Activated naive CD8-positive, alpha-beta T cell treated with anti-CD3 and anti-CD28 coated beads, Interleukin-2, amount 50 U/mL, for 24 hours (primary cell): ENCODE results near the gene MYORG.
A peak's percentile ranks its signal among the peaks of the same experiment; 100 is the strongest.
"Not testable (repeated sequence)": the region's sequence is repeated elsewhere in the genome, so short reads cannot be mapped to it uniquely, and the experiment has no call there.

ENCODE experiments used
- ATAC-seq: fragments of 150-1000 bp; cut with Tn5 transposase; one replicate; pipeline ENCODE4 v1.10.0; 2021
- DNase-seq: peaks from one replicate; pipeline ENCODE4 v3.0.0; 2021
- H3K27ac Mint-ChIP-seq: one replicate; pipeline ENCODE4 v1.8.0; 2021; ENCODE audit warnings: mild to moderate bottlenecking, mixed read lengths
- H3K27me3 Mint-ChIP-seq: one replicate; pipeline ENCODE4 v1.8.0; 2021; ENCODE audit warnings: mixed read lengths
- H3K36me3 Mint-ChIP-seq: one replicate; pipeline ENCODE4 v1.8.0; 2021; ENCODE audit warnings: low read depth, mixed read lengths
- H3K4me1 Mint-ChIP-seq: one replicate; pipeline ENCODE4 v1.8.0; 2021; ENCODE audit warnings: mixed read lengths
- H3K4me3 Mint-ChIP-seq: one replicate; pipeline ENCODE4 v1.8.0; 2021; ENCODE audit warnings: mild to moderate bottlenecking, moderate library complexity, mixed read lengths
- H3K9me3 Mint-ChIP-seq: one replicate; pipeline ENCODE4 v1.8.0; 2021; ENCODE audit warnings: mixed read lengths

Gene MYORG

DNA sequence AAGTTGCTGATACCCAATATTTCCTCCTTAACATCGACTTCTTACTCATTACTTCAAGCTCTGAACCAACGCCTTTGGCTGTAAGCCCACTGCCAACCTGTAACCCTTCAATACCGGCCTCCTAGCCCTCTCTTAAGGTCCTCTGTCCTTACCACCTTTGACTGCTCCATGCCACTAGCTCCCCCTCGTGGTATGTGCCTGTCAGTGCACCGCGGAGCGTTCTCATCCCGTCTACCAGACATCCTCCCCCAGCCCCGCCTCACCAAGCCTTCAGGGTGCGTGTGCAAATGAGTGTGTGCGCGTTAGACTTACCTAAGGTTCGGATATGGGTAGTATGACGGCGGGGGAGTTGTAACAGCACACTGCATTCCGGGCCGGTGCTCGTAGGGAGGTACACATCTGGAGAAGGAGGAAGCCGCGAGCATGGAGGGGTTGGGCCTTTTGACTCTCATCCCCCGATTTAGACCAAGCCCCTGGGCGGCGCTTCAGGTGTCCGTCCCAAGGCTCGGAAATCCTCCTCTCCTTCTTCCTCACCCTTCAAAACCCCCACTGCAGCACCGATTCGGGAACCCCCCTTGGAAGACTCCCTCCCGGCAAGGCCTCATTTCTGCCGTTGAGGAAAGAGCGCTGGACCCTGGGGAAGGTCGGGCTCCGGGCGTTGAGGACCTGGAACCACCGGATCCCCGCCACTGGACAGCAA lies 2.8 kb upstream of the MYORG start:
- no peak overlapping the region for H3K27ac Mint-ChIP-seq
- H3K4me1 Mint-ChIP-seq: peaks cover 38% of the 10 kb centered on the region
- no peaks in the 10 kb centered on the region for H3K9me3 Mint-ChIP-seq
- DNase-seq: peak; percentile 91
- peak; percentile 43 for ATAC-seq
- peak overlapping the region; percentile 80 for H3K4me3 Mint-ChIP-seq
- peaks cover 3% of the 10 kb centered on the region for H3K27me3 Mint-ChIP-seq
- H3K36me3 Mint-ChIP-seq: no peaks in the 10 kb centered on the region

GRCh38 chr9:34378376-34379060 lies 1.8 kb upstream of the MYORG start:
- peaks cover 1% of the 10 kb centered on the region for H3K27me3 Mint-ChIP-seq
- ATAC-seq (no peak), DNase-seq (no peak)
- peaks cover 38% of the 10 kb centered on the region for H3K4me1 Mint-ChIP-seq
- no peak overlapping the region for H3K27ac Mint-ChIP-seq
- no peaks in the 10 kb centered on the region for H3K9me3 Mint-ChIP-seq
- H3K36me3 Mint-ChIP-seq: no peaks in the 10 kb centered on the region
- H3K4me3 Mint-ChIP-seq: no peak overlapping the region

- H3K4me3 Mint-ChIP-seq: peak overlapping the region; percentile 86
- H3K27me3 Mint-ChIP-seq: peaks cover 1% of the 10 kb centered on the region
- H3K36me3 Mint-ChIP-seq: no peaks in the 10 kb centered on the region
- DNase-seq (no peak), ATAC-seq (no peak)
- H3K27ac Mint-ChIP-seq: no peak overlapping the region
- peaks cover 38% of the 10 kb centered on the region for H3K4me1 Mint-ChIP-seq
- no peaks in the 10 kb centered on the region for H3K9me3 Mint-ChIP-seq
Measured at GRCh38 chr9:34377404-34377746, 677 bp upstream of the MYORG start.

GRCh38 chr9:34375901-34376595 lies 650 bp downstream of the MYORG start:
- peak; percentile 56 for DNase-seq
- H3K9me3 Mint-ChIP-seq: no peaks in the 10 kb centered on the region
- no peak for ATAC-seq
- no peaks in the 10 kb centered on the region for H3K27me3 Mint-ChIP-seq
- peak overlapping the region; percentile 86 for H3K4me3 Mint-ChIP-seq
- peaks cover 3% of the 10 kb centered on the region for H3K36me3 Mint-ChIP-seq
- peak overlapping the region; percentile 26 for H3K27ac Mint-ChIP-seq
- peaks cover 32% of the 10 kb centered on the region for H3K4me1 Mint-ChIP-seq

DNA sequence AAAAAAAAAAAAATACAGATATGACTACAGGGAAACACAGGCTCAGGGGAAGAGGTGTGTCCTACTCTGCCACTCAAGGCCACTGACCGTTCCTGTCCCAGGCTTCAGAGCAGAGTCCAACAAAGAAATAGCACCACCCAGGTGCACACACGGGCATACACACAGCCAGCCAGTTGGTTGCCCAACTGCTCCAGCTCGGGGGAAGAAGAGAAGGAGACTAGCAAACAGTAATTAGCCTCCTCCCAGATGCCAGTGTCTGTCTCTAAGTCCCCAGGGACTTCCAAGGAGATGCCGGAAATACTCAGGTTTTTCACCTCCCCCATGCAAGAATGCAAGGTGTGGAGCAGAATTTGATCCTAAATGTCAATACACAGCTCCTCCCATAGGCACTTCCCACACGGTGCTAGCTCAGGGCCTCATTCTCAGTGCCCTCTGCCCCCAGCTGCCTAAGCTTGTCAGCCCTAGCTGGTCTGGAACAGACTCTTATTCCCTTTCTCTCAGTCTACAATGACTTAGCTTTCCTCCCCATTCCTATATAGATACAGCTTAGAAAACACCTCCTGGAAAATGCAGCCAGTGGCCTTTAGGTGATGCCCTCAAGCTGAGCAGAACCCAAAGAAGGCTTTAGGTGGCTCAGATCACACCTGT lies 1.7 kb downstream of the MYORG start:
- H3K4me3 Mint-ChIP-seq: peak overlapping the region; percentile 86
- H3K4me1 Mint-ChIP-seq: peaks cover 26% of the 10 kb centered on the region
- ATAC-seq: no peak
- peaks cover 5% of the 10 kb centered on the region for H3K36me3 Mint-ChIP-seq
- DNase-seq: no peak
- H3K9me3 Mint-ChIP-seq: no peaks in the 10 kb centered on the region
- no peaks in the 10 kb centered on the region for H3K27me3 Mint-ChIP-seq
- H3K27ac Mint-ChIP-seq: peak overlapping the region; percentile 26

DNA sequence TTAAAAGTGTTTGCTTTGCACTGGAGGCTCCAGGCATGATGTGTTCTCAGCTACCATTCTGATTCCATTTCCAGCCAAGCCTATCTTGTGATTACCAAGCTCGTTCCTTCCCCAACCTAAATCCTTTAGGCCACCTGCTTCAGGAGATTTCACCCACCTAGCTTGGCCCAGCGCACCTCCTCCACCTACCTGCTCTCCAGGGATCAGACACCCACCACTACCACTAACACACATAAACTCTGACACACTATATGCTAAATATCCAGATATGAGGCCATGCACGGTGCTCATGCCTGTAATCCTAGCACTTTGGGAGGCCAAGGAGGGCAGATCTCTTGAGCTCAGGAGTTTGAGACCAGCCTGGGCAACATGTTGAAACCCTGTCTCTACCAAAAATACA lies 2.4 kb downstream of the MYORG start:
- H3K27ac Mint-ChIP-seq: no peak overlapping the region

GRCh38 chr9:34373749-34374148 lies 2.9 kb downstream of the MYORG start:
- H3K4me3 Mint-ChIP-seq: no peak overlapping the region
- peaks cover 9% of the 10 kb centered on the region for H3K36me3 Mint-ChIP-seq
- H3K27me3 Mint-ChIP-seq: no peaks in the 10 kb centered on the region
- ATAC-seq (no peak), DNase-seq (no peak)
- peaks cover 16% of the 10 kb centered on the region for H3K4me1 Mint-ChIP-seq
- H3K9me3 Mint-ChIP-seq: peaks cover under 1% of the 10 kb centered on the region
- no peak overlapping the region for H3K27ac Mint-ChIP-seq

More for the DNA sequence above, 2.4 kb downstream of the MYORG start:
- peaks cover 6% of the 10 kb centered on the region for H3K36me3 Mint-ChIP-seq
- peaks cover 19% of the 10 kb centered on the region for H3K4me1 Mint-ChIP-seq
- ATAC-seq (no peak), DNase-seq (no peak)
- no peaks in the 10 kb centered on the region for H3K9me3 Mint-ChIP-seq
- no peak overlapping the region for H3K4me3 Mint-ChIP-seq
- H3K27me3 Mint-ChIP-seq: no peaks in the 10 kb centered on the region

GRCh38 chr9:34372467-34373011 lies 4.2 kb downstream of the MYORG start:
- H3K27ac Mint-ChIP-seq: no peak overlapping the region
- H3K4me1 Mint-ChIP-seq: peaks cover 16% of the 10 kb centered on the region
- H3K4me3 Mint-ChIP-seq: no peak overlapping the region
- no peaks in the 10 kb centered on the region for H3K27me3 Mint-ChIP-seq
- peaks cover 12% of the 10 kb centered on the region for H3K36me3 Mint-ChIP-seq
- no peak for DNase-seq
- ATAC-seq: no peak
- H3K9me3 Mint-ChIP-seq: peaks cover 5% of the 10 kb centered on the region

DNA sequence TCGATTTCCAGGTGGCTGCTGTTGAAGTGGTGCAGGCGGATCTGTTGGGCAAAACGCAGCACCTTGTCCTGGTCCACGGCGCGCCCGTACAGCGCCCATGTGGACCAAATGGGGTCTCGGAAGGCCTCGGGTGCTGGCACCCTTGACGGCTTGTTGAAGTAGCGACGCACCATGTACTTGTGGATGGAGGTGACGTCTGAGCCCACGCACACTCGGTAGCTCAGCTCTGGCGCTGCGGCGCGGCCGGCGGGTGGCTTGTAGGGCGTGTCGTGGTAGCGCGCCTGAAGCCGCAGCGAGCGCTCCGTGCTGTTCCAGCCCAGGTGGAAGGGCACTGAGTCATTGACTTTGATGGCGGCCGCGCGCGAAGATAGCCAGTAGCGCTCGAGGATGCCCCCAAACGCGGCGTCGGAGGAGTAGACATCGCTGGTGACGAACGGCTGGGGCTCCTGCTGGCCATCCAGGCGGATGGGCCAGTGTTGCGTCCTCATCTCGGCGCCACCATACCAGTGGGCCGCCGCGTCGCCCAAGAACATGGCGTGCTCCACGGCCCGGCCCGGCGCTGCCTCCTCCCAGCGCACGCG lies 4.7 kb downstream of the MYORG start:
- Mint-ChIP-seq H3K27me3 (no peaks in the 10 kb centered on the region), H3K4me3 (no peak overlapping the region), H3K36me3 (peaks cover 12% of the 10 kb centered on the region), H3K9me3 (peaks cover 9% of the 10 kb centered on the region), H3K27ac (no peak overlapping the region), H3K4me1 (peaks cover 14% of the 10 kb centered on the region)
- no peak for DNase-seq
- no peak for ATAC-seq

DNA sequence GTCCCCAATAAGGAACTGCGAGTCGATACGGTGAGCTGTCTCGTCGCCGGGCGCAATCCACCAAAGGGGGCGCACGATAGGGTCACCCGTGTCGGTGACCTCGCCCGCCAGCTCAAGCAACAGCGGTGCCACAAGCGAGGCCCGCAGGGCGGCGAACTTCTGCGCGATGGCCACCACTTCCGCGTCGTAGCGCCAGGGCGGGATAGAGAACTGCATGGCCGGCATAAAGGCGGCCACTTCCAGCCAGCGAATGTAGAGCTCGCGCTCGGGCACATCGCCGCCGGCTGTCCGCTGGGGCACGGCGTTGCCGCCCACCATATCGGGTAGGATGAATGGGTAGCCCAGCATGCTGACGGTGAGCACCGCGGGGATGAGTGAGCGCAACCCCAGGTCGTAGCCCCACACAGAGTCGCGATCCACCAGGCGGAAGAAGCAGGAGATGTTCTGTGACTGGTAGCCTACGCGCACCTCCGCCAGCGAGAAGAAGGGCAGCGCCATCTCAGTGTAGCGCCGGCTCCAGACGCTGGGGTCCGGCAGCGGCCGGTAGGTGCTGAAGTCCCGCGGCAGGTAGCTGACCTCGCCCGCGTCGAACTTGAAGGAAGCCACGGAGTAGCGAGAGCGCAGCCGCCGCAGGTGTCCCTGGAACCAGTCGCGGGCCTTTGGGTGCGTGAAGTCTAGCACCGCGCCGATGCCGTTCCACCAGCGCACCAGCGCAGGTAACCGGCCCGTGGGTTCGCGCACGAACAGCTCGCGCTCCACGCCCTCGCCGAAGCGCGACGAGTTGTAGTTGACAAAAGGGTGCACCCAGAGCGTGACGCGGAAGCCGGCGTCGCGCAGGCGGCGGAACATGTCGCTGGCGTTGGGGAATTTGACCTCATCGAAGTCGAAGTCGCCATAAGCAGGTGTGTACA lies 5.5 kb downstream of the MYORG start:
- DNase-seq: no peak
- ATAC-seq: no peak
- H3K36me3 Mint-ChIP-seq: peaks cover 16% of the 10 kb centered on the region
- H3K4me3 Mint-ChIP-seq: peak overlapping the region; percentile 24
- no peak overlapping the region for H3K27ac Mint-ChIP-seq
- H3K27me3 Mint-ChIP-seq: no peaks in the 10 kb centered on the region
- H3K9me3 Mint-ChIP-seq: peaks cover 14% of the 10 kb centered on the region
- peaks cover 13% of the 10 kb centered on the region for H3K4me1 Mint-ChIP-seq

DNA sequence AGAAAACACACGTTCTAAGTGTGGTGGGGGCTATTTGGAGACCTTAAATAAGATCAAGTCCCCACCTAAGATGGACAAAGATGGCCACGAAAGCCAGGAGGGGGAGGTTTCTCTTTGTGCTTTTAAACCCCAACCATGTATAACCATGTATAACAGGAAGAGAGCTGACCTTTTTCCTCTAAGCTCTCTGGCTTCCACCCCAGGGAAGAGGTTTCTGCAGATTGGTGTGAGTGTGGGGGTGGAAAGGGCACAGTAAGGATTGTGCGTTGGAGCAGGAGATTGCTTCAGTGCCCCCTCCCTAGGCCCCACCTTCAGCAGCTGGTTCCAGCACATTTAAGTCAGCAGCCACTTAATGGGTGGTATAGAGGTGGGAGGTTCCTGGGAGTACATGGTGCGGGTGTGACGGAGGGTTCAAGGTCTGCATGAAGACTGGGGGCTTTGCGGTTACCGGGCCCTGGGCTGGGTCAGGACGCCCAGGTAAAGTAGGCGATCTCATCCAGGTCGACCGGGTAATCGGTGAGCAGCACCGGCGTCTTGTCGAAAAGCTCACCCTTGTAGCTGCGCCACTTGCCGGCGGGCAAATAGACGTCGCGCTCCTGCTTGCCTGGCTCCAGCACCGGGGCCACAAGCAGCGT lies 6.2 kb downstream of the MYORG start:
- H3K27me3 Mint-ChIP-seq: no peaks in the 10 kb centered on the region
- H3K27ac Mint-ChIP-seq: no peak overlapping the region
- DNase-seq (no peak), ATAC-seq (peak; percentile 48)
- H3K9me3 Mint-ChIP-seq: peaks cover 14% of the 10 kb centered on the region
- H3K36me3 Mint-ChIP-seq: peaks cover 16% of the 10 kb centered on the region
- peaks cover 5% of the 10 kb centered on the region for H3K4me1 Mint-ChIP-seq
- no peak overlapping the region for H3K4me3 Mint-ChIP-seq

DNA sequence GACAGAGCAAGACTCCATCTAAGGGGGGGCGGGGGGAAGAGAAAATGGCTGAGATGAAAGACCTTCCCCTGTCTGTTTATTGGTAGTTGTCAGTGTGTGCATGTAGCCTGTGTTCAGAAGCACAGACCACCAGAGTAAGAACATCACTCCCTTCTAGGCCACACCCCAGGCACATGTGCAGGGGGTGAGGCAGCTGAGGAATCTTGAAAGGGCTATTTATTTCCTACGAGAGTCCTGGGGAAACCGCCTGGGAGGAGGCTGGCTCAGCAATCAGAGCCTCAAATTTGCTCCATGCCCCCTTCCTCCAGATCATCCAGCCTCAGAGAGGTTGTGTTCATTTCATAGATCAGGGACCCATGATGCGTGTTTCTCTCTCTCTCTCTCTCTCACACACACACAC lies 7.1 kb downstream of the MYORG start:
- no peak for ATAC-seq
- no peak overlapping the region for H3K27ac Mint-ChIP-seq
- peaks cover 16% of the 10 kb centered on the region for H3K36me3 Mint-ChIP-seq
- no peak overlapping the region for H3K4me3 Mint-ChIP-seq
- peaks cover 14% of the 10 kb centered on the region for H3K9me3 Mint-ChIP-seq
- peaks cover 3% of the 10 kb centered on the region for H3K4me1 Mint-ChIP-seq
- DNase-seq: no peak
- H3K27me3 Mint-ChIP-seq: no peaks in the 10 kb centered on the region

DNA sequence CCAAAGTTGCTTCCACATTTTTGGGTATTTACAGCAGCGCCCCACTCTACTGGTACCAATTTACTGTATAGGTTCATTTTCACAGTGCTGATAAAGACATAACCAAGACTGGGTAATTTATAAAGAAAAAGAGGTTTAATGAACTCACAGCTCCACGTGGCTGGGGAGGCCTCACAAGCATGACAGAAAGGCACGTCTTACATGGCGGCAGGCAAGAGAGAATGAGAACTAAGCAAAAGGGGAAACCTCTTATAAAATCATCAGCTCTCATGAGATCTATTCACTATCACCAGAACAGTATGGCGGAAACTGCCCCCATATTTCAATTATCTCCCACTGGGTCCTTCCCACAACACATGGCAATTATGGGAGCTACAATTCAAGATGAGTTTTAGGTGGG lies 7.9 kb downstream of the MYORG start:
- Mint-ChIP-seq H3K36me3 (peaks cover 16% of the 10 kb centered on the region), H3K9me3 (peaks cover 14% of the 10 kb centered on the region)
- not testable (repeated sequence) for H3K4me3 Mint-ChIP-seq, H3K27ac Mint-ChIP-seq, H3K4me1 Mint-ChIP-seq, ATAC-seq, H3K27me3 Mint-ChIP-seq, DNase-seq
